HG02571 (cell line): ENCODE measurements around the gene STING1.
"Not testable (repeated sequence)": the region's sequence is repeated elsewhere in the genome, so short reads cannot be mapped to it uniquely, and the experiment has no call there.

Experiments
- ATAC-seq: cut with Tn5 transposase; IDR thresholded peaks from one replicate; pipeline ENCODE4 v1.9.1; 2021; ENCODE audit warnings: mild to moderate bottlenecking, moderate library complexity; ENCODE audit not compliant: unreplicated experiment

STING1 gene

GRCh38 chr5:139503036-139503817 is 20.7 kb upstream of the STING1 start:
- not testable (repeated sequence) for ATAC-seq

- no peak for ATAC-seq
These were observed 18.8 kb upstream of the STING1 start for GRCh38 chr5:139501381-139501780.

- no peak for ATAC-seq
These were observed 13.3 kb upstream of the STING1 start for GRCh38 chr5:139495638-139496435.

GRCh38 chr5:139494832-139495231 is 12.3 kb upstream of the STING1 start:
- ATAC-seq, result no peak

GRCh38 chr5:139494256-139494655 is 11.7 kb upstream of the STING1 start:
- no peak for ATAC-seq

- ATAC-seq, result no peak
These were observed 10.2 kb upstream of the STING1 start for GRCh38 chr5:139492700-139493192.

GRCh38 chr5:139488260-139488659 is 5.7 kb upstream of the STING1 start:
- no peak for ATAC-seq

GRCh38 chr5:139486201-139486600 is 3.6 kb upstream of the STING1 start:
- no peak for ATAC-seq

GRCh38 chr5:139482890-139483208 is 291 bp upstream of the STING1 start:
- ATAC-seq, result not testable (repeated sequence)

GRCh38 chr5:139481580-139482049 is 943 bp downstream of the STING1 start:
- peak; percentile 30 for ATAC-seq

GRCh38 chr5:139481122-139481533 is 1.4 kb downstream of the STING1 start:
- no peak for ATAC-seq

- not testable (repeated sequence) for ATAC-seq
These were observed 2.8 kb downstream of the STING1 start for GRCh38 chr5:139479729-139480128.

GRCh38 chr5:139478657-139479423 is 3.7 kb downstream of the STING1 start:
- not testable (repeated sequence) for ATAC-seq

- no peak for ATAC-seq
These were observed 6.5 kb downstream of the STING1 start for GRCh38 chr5:139475865-139476617.

- no peak for ATAC-seq
These were observed 7.4 kb downstream of the STING1 start for GRCh38 chr5:139474890-139475791.

GRCh38 chr5:139473565-139473964 is 9.0 kb downstream of the STING1 start:
- no peak for ATAC-seq

- ATAC-seq, result no peak
These were observed 9.5 kb downstream of the STING1 start for GRCh38 chr5:139473105-139473504.

- no peak for ATAC-seq
These were observed 10.1 kb downstream of the STING1 start for GRCh38 chr5:139472386-139473030.

GRCh38 chr5:139470821-139471300 is 11.7 kb downstream of the STING1 start, which contains the start of gene SMIM33:
TSS of gene SMIM33 (plus strand) at chr5:139471004. CDS start at chr5:139471122, 118 bp downstream.
- ATAC-seq, result no peak
